Measurements from ENCODE around the gene DGCR6L.
"Not testable (repeated sequence)": the region's sequence is repeated elsewhere in the genome, so short reads cannot be mapped to it uniquely, and the experiment has no call there.

DGCR6L gene

DNA sequence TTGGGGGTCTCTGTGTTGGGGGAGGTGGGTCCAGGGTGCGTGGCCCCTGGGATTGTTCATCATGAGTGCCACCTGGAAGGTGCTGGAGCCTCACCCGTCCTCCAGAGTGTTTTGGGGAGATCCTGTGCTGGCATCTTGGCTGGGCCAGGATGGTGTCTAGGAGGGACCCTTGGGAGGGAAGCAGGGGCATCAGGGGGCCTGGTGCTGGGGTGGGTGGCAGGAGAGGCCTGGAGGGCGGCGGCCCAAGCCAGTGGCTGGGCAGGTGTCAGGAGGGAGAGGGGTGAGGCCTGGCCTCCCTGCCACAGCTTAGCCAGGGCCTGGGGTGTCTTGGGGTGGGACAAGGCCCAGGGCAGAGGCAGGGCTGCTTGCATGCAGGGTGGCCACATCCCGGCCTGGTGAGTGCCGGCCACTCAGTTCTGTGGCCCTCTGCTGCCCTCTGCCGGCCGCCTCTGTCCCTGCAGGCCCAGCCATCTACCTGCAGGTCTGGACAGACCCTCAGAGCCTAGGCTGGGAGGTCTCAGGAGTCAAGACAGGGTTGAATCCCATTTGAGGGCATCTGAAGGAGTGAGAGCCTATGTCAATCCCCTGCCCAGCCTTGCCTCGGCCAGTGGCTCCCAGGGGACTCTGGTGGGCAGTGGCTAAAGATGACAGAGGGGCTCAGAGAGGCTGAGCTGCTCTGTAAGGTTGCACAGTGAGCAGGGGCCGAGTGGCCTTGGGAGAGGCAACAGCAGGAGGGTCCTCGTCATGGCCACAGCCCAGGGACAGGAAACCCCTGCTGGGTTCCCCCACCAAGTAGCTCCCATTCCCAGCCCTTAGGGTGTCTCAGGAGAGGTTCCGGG lies 34.2 kb downstream of the DGCR6L start:
- H3K27me3 ChIP-seq (ENCODE audit: insufficient read depth, low read length); H3K4me3 ChIP-seq (ENCODE audit: low read length); H3K9ac ChIP-seq (ENCODE audit: low read depth, low read length); H3K9me3 ChIP-seq (ENCODE audit: insufficient read depth, low read depth, low read length); H3K4me1 ChIP-seq (ENCODE audit: insufficient read depth, low read length); H3K36me3 ChIP-seq (ENCODE audit: insufficient read depth, low read length); H3K27ac ChIP-seq (ENCODE audit: low read depth, low read length): not testable (repeated sequence)
- 47% methylated on average over 11 of the region's 12 CpGs for WGBS

DNA sequence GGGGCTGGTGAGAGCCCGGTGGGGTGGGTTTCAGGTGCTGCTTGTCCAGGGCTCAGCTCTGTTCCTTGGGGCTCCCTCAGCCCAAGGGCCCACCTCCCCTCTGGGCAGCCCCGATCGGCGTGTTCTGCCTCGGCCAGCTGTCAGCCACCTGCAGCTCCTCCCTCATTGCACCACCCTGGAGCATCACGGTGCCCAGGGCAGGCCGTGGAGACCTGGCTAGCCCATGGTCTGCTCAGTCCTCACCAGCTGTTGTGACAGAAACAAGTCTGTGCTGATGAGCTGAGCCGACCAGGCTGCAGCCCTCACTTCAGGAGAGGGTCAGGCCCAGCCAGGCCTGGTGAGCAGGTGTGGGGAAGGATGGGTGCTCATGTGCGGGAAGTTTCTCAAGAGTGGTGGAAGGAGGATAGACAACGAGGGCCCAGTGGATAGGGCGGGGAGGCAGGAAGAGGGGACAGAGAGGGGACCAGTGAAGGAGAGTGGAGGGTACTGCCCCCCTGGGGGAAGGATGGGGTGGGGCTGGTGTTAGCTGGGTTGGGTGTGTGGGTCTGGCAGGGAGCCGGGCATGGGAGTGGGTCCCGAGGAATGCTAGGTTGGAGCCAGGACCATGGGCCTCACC lies 35.3 kb downstream of the DGCR6L start:
- Histone ChIP-seq H3K27me3 (ENCODE audit: insufficient read depth, low read length) (no peaks in the 10 kb centered on the region), H3K27ac (ENCODE audit: low read depth, low read length) (no peak overlapping the region), H3K4me3 (ENCODE audit: low read length) (no peak overlapping the region), H3K9me3 (ENCODE audit: insufficient read depth, low read depth, low read length) (no peaks in the 10 kb centered on the region), H3K4me1 (ENCODE audit: insufficient read depth, low read length) (no peaks in the 10 kb centered on the region), H3K36me3 (ENCODE audit: insufficient read depth, low read length) (no peaks in the 10 kb centered on the region), H3K9ac (ENCODE audit: low read depth, low read length) (no peak overlapping the region)
- WGBS, result 91% methylated on average over 13 of the region's 13 CpGs

DNA sequence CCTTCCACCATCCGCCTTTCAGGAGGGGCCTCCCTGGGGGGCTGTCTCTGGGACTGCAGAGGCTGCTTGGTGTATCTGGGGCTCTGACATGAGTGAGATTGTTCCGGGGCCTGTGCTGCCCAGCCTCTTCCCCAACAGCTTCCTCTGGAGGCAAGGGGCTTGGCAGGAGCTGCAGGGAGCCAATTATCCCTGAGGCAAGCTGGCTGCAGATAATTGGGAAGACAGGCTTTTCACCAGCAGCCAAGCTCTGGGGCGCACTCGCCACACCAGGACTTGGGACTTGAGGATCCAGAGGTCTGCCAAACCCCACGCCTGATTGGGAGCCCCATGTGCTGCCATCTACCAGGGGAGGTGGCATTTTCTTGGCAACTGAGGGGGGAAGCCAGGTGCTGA lies 36.2 kb downstream of the DGCR6L start:
- WGBS, result 78% methylated on average over 4 of the region's 5 CpGs
- H3K4me3 ChIP-seq (ENCODE audit: low read length), result no peak overlapping the region
- no peak overlapping the region for H3K27ac ChIP-seq (ENCODE audit: low read depth, low read length)
- H3K9me3 ChIP-seq (ENCODE audit: insufficient read depth, low read depth, low read length), result no peaks in the 10 kb centered on the region
- no peak overlapping the region for H3K9ac ChIP-seq (ENCODE audit: low read depth, low read length)
- no peaks in the 10 kb centered on the region for H3K4me1 ChIP-seq (ENCODE audit: insufficient read depth, low read length)
- H3K36me3 ChIP-seq (ENCODE audit: insufficient read depth, low read length), result no peaks in the 10 kb centered on the region
- H3K27me3 ChIP-seq (ENCODE audit: insufficient read depth, low read length), result no peaks in the 10 kb centered on the region

DNA sequence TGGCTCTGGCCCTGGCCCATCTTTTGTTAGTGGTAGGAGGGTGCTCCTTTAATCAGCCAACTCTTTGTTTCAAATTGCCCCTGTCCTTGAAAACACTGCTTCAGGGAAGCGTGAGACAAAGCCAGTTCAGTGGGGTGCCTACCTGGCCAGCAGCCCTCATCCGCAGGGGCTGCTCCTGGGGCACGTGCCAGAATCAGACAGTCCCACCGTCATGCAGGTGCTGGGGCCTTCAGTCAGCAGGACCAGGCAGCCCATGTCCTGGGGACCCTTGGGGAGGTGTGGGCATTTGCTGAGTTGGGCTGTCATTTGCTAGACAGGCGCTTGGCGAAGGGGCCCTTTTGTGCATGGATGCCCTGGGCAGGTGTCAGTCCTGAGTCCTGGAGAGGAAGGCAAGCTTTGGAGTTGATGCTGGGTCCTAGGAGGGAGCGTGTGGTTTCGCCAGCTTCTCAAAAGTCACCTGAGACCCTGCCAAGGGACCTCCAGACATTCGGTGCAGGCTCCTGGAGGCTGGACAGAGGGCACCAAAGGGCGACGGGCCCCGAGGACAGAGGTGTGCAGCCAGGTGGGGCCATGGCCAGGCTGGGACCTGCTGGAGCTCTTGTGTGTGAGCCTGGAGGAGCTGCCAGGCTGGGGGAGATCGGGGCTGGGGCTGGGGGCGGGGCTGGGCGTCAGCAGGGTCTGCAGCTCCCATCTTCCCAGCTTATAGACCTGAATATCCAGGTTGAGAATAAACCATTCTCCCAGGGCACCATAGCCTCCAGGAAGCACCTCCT lies 36.8 kb downstream of the DGCR6L start:
- no peak overlapping the region for H3K9ac ChIP-seq (ENCODE audit: low read depth, low read length)
- H3K9me3 ChIP-seq (ENCODE audit: insufficient read depth, low read depth, low read length), result no peaks in the 10 kb centered on the region
- no peak overlapping the region for H3K4me3 ChIP-seq (ENCODE audit: low read length)
- no peaks in the 10 kb centered on the region for H3K27me3 ChIP-seq (ENCODE audit: insufficient read depth, low read length)
- H3K36me3 ChIP-seq (ENCODE audit: insufficient read depth, low read length), result no peaks in the 10 kb centered on the region
- H3K4me1 ChIP-seq (ENCODE audit: insufficient read depth, low read length), result no peaks in the 10 kb centered on the region
- 80% methylated on average over 15 of the region's 15 CpGs for WGBS
- no peak overlapping the region for H3K27ac ChIP-seq (ENCODE audit: low read depth, low read length)

DNA sequence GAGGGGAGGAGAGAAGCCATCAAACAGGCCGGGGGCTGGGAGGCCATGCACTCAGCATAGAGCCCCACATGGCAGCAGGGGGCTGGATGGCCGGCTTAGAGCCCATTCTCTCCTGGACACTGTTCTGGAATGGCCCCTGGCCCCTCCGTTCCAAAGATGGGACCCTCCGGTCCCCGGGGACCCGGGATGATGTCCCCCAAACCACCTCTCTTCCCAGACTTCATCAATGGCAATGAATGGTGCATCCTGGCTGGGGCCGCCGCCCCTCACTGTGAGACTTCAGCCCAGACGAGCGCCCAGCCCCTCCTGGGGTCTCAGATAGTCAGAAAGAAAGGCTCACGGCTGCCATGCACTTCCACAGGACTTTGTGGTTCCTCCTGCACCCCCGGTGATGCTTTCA lies 38.0 kb downstream of the DGCR6L start:
- Histone ChIP-seq H3K4me1 (ENCODE audit: insufficient read depth, low read length) (no peaks in the 10 kb centered on the region), H3K27me3 (ENCODE audit: insufficient read depth, low read length) (no peaks in the 10 kb centered on the region), H3K27ac (ENCODE audit: low read depth, low read length) (no peak overlapping the region), H3K9me3 (ENCODE audit: insufficient read depth, low read depth, low read length) (no peaks in the 10 kb centered on the region), H3K9ac (ENCODE audit: low read depth, low read length) (no peak overlapping the region), H3K36me3 (ENCODE audit: insufficient read depth, low read length) (no peaks in the 10 kb centered on the region), H3K4me3 (ENCODE audit: low read length) (no peak overlapping the region)
- WGBS, result 80% methylated on average over 12 of the region's 12 CpGs

DNA sequence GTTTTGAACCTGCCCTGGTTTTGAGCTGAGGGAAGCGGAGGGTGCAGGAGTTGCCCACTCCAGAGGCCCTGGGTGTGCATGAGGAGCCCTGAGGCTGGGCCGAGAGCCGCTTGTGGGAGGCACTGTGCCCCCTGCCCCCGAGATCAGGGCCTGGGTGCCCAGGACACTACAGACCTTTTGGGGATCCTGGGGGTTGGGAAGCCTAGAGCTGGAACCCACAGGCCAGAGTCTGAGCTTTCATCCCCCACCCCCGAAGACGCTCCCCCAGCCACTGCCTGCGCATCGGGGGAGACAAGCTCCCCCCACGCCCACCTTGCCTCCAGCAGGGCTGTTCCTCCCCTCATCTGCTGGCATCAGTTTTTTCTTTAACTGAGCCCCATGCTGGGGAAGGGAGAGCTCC lies 38.4 kb downstream of the DGCR6L start:
- H3K9me3 ChIP-seq (ENCODE audit: insufficient read depth, low read depth, low read length); H3K4me1 ChIP-seq (ENCODE audit: insufficient read depth, low read length); H3K36me3 ChIP-seq (ENCODE audit: insufficient read depth, low read length); H3K4me3 ChIP-seq (ENCODE audit: low read length); H3K27me3 ChIP-seq (ENCODE audit: insufficient read depth, low read length); H3K9ac ChIP-seq (ENCODE audit: low read depth, low read length); H3K27ac ChIP-seq (ENCODE audit: low read depth, low read length): not testable (repeated sequence)
- WGBS, result 73% methylated on average over 9 of the region's 9 CpGs

DNA sequence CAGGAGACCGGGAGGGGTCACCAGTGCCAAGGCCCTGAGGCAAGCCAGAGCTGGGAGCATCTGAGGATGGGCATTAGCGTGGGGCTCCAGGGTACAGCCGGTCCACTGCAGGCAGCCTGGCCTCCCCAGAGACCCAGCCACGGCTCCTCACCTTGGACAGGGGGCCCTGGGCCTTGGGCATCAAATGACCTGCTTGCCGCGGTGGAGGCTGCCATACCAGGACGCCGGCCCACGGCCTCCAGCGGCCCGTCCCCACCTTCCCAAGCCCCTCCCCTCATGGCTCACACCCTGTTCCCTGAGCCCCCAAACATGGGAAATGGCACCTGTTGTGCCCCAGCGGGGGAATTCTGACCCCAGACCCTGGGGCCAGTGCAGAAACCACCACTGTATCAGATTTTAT lies 39.0 kb downstream of the DGCR6L start:
- Histone ChIP-seq H3K4me1 (ENCODE audit: insufficient read depth, low read length) (no peaks in the 10 kb centered on the region), H3K27me3 (ENCODE audit: insufficient read depth, low read length) (no peaks in the 10 kb centered on the region), H3K4me3 (ENCODE audit: low read length) (no peak overlapping the region), H3K36me3 (ENCODE audit: insufficient read depth, low read length) (no peaks in the 10 kb centered on the region), H3K27ac (ENCODE audit: low read depth, low read length) (no peak overlapping the region), H3K9me3 (ENCODE audit: insufficient read depth, low read depth, low read length) (no peaks in the 10 kb centered on the region), H3K9ac (ENCODE audit: low read depth, low read length) (no peak overlapping the region)
- 81% methylated on average over 12 of the region's 12 CpGs for WGBS

DNA sequence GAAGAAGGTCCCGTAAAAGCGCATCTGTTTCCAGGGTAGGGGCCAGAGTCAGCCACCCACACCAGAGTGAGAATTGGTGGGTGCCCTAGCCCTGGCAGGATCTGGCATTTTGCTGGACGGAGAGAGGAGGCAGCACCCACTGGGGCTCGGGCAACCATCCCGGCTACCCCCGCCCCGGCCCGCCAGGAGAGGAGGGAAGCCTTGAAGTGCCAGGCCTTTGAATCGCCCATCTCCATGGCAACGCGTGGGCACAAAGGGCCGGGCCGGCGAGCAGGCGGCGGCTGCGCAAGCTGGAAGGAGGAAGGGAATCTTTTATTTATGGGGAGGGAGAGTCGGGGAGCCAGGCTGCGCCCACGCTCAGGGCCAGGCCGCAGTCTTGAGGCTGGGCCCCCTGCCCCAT lies 39.7 kb downstream of the DGCR6L start:
- H3K9ac ChIP-seq (ENCODE audit: low read depth, low read length); H3K27ac ChIP-seq (ENCODE audit: low read depth, low read length); H3K9me3 ChIP-seq (ENCODE audit: insufficient read depth, low read depth, low read length); H3K27me3 ChIP-seq (ENCODE audit: insufficient read depth, low read length); H3K4me1 ChIP-seq (ENCODE audit: insufficient read depth, low read length); H3K4me3 ChIP-seq (ENCODE audit: low read length); H3K36me3 ChIP-seq (ENCODE audit: insufficient read depth, low read length): not testable (repeated sequence)
- WGBS, result 88% methylated on average over 11 of the region's 21 CpGs

DNA sequence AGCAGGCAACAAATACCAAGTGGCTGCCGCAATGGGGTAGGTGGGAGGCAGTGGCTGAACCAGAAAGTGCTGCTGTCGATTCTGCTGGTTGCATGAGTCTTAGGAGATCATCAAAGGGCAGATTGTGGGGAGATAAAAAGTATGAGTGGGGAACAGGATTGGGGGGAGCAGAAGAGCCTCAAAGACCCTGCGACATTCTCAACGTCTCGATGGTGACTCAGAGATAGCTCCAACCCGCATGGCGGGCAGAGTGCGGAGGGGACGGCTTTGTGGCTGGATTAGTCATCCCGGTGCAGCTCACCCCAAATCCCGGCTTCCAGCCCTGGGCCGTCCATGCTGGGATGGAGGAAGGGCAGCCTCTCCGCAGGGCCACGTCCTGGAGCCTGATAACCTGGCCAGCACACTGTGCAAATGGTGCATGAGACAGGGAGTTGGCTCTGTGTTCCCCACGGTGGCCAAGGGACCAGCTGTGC lies 40.2 kb downstream of the DGCR6L start:
- Histone ChIP-seq H3K9ac (ENCODE audit: low read depth, low read length) (no peak overlapping the region), H3K27ac (ENCODE audit: low read depth, low read length) (no peak overlapping the region), H3K4me3 (ENCODE audit: low read length) (no peak overlapping the region), H3K27me3 (ENCODE audit: insufficient read depth, low read length) (no peaks in the 10 kb centered on the region), H3K9me3 (ENCODE audit: insufficient read depth, low read depth, low read length) (no peaks in the 10 kb centered on the region), H3K36me3 (ENCODE audit: insufficient read depth, low read length) (no peaks in the 10 kb centered on the region), H3K4me1 (ENCODE audit: insufficient read depth, low read length) (no peaks in the 10 kb centered on the region)
- WGBS, result 77% methylated on average over 15 of the region's 15 CpGs

DNA sequence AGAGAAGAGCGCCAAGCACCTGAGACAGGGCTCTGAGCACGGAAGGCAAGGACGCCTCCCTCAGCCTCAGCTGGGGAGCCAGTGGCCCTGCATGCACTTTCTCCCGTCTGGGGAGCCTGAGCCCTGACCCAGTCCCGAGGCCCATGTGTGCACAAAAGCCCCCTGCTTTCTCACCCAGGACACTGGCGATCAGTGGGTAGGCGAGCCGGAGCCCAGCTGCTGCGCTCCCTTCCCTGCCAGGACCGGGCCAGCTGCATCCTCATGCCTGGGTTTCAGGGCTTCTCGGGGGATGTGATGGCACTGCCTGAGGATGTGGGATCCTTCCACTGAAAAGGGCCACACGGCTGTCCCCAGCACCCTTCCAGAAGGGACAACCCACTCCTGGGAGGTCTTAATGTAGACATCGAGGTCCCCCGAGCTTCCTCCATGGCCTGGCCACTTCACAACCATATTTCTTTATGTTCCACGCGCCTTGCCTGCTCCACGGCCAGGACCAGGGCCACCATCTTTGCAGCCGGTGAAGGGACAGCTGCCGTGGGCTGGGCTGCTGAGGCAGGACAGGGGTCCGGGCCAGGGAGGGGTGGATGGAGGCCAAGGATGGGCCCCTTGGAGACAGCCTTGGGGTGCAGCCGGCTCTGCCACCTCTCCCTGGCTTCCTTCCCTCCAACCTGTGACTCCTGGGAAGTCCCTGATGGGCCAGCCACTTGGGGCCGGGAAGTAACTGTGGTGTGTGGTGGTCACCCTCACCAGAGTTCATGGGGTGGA lies 41.0 kb downstream of the DGCR6L start:
- H3K4me3 ChIP-seq (ENCODE audit: low read length); H3K9ac ChIP-seq (ENCODE audit: low read depth, low read length); H3K4me1 ChIP-seq (ENCODE audit: insufficient read depth, low read length); H3K36me3 ChIP-seq (ENCODE audit: insufficient read depth, low read length); H3K27me3 ChIP-seq (ENCODE audit: insufficient read depth, low read length); H3K9me3 ChIP-seq (ENCODE audit: insufficient read depth, low read depth, low read length); H3K27ac ChIP-seq (ENCODE audit: low read depth, low read length): not testable (repeated sequence)
- WGBS, result 88% methylated on average over 18 of the region's 22 CpGs

Data from HUES64 (cell line).